H54 (cell line): ENCODE data around the gene XG.
"Not testable (repeated sequence)": the region's sequence is repeated elsewhere in the genome, so short reads cannot be mapped to it uniquely, and the experiment has no call there.

ENCODE experiments used
- DNase-seq: peaks from one replicate; pipeline ENCODE4 v3.0.0; 2011; ENCODE audit warnings: low spot score, mixed read lengths; ENCODE audit not compliant: insufficient read length
- FAIRE-seq: peaks from 3 replicates; lab custom pipeline; 2011; peaks lifted over from hg19 to GRCh38; lab: Jason Lieb, UNC
- POLR2A ChIP-seq: IDR thresholded peaks from 2 replicates; pipeline ENCODE4 v1.6.1; 2011; ENCODE audit warnings: low read depth, mild to moderate bottlenecking, low read length

Gene XG

GRCh38 chrX:2811271-2811670 lies 59.4 kb downstream of the XG start:
- DNase-seq (no peak), FAIRE-seq (no peak)
- no peak for TF ChIP-seq POLR2A

GRCh38 chrX:2812161-2812907 lies 60.5 kb downstream of the XG start:
- not testable (repeated sequence) for DNase-seq, FAIRE-seq

GRCh38 chrX:2817036-2817435 lies 65.2 kb downstream of the XG start:
- FAIRE-seq: no peak
- DNase-seq: no peak
- no peak for TF ChIP-seq POLR2A

GRCh38 chrX:2819345-2820135 lies 67.7 kb downstream of the XG start:
- FAIRE-seq: no peak
- DNase-seq: no peak
- TF ChIP-seq POLR2A: no peak

- no peak for FAIRE-seq
- TF ChIP-seq POLR2A: no peak
These were observed 68.4 kb downstream of the XG start for GRCh38 chrX:2820136-2820771.

GRCh38 chrX:2823795-2824386 lies 72.1 kb downstream of the XG start:
- TF ChIP-seq POLR2A: no peak
- DNase-seq (no peak), FAIRE-seq (no peak)

More at GRCh38 chrX:2820136-2820771, 68.4 kb downstream of the XG start:
- no peak for DNase-seq

GRCh38 chrX:2824886-2825285 lies 73.0 kb downstream of the XG start:
- DNase-seq (no peak), FAIRE-seq (no peak)
- TF ChIP-seq POLR2A: no peak

GRCh38 chrX:2828344-2828958 lies 76.6 kb downstream of the XG start, which contains the start of gene GYG2:
GYG2 (plus strand) TSS chrX:2828930; CDS start chrX:2830189, 1,259 bp downstream.
- no peak for TF ChIP-seq POLR2A
- no peak for FAIRE-seq
- no peak for DNase-seq

GRCh38 chrX:2828959-2829411 lies 77.1 kb downstream of the XG start:
- DNase-seq (no peak), FAIRE-seq (no peak)
- TF ChIP-seq POLR2A: no peak

GRCh38 chrX:2829469-2830246 lies 77.8 kb downstream of the XG start:
- no peak for TF ChIP-seq POLR2A
- DNase-seq: no peak

GRCh38 chrX:2831471-2832228 lies 79.8 kb downstream of the XG start:
- FAIRE-seq: no peak
- no peak for TF ChIP-seq POLR2A
- no peak for DNase-seq

More at GRCh38 chrX:2829469-2830246, 77.8 kb downstream of the XG start:
- no peak for FAIRE-seq

GRCh38 chrX:2837961-2838360 lies 86.1 kb downstream of the XG start:
- no peak for DNase-seq
- TF ChIP-seq POLR2A: no peak
- FAIRE-seq: no peak
